HG02885 (cell line): Measurements from ENCODE around the gene UMAD1.
A peak's percentile ranks its signal among the peaks of the same experiment; 100 is the strongest.

Experiments
- ATAC-seq: cut with Tn5 transposase; IDR thresholded peaks from one replicate; pipeline ENCODE4 v1.9.1; 2021; ENCODE audit warnings: mild to moderate bottlenecking; ENCODE audit not compliant: unreplicated experiment, poor library complexity

UMAD1 gene

DNA sequence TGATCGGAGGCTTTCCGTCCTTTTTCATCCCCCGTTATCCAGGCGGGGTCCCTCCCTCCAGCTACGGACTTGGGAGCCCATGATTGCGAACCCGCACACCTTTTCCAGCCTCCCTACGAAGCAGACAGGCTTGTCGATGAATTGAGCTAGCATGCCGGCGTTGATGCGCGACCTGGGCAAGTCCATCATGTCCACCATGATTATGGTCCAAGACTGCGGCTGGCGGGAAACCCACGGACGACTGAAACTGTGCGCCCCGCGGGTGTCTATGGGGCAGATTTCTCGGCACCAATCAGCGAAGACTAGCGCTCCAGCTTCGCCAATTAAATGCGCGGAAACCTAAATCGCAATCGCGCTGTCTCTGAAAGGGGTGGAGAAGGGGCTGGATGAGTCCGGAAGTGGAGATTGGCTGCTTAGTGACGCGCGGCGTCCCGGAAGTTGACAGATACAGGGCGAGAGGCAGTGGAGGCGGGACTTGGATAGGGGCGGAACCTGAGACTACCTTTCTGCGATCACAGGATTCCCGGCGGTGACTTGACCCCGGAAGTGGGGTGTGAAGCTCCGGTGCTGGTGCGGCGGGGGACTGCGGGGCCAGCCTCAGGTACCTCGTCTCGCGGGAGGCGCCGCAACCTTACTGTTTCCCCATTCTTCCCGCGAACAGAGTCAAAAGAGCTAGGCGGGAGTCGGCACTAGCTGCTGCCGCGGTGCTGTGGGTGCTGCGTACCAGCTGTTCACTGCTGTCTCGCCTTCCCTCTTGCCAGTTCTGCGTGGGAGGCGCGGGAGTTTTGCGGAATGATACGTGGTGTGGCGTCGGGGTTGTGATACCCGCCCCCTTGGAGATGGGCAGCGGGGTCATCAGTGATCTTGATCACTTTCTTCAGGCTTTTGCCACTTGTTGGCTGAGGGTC, at the start of gene UMAD1:
UMAD1 (plus strand) TSS at position 532 of the 908 bp plus-strand sequence. CDS start 32,620 bp downstream, outside the sequence.
- peak; percentile 96 for ATAC-seq

DNA sequence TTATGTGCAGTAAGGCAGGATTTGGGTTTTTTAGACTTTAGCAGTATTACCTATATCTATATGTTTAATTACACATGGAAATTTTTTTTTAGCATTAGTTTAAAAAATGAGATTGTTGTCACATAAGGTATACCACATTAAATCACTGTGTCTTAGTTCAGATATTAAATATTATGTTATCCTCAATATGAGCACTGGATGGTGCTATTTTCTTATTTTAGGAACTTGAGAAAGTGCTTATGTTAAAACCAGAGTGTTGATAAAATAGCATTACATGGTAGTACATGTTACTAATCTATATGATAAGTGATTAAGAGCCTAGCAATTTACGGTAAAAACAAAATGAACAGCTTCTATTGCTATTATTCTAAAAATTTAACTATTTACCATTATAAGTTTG, 45.1 kb upstream of the UMAD1 start:
- ATAC-seq, result no peak

DNA sequence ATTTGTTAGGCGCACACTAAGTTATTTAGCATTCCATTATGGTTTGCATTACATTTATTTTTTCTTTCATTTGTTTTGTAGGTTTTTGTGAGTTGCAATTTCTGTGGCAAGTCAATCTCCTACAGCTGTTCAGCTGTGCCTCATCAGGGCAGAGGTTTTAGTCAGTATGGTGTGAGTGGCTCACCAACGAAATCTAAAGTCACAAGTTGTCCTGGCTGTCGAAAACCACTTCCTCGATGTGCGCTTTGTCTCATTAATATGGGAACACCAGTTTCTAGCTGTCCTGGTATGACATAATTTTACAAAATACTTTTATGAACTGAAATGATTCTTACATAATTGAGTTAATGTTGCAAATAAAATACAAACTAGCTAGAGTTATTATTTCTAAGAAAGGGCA, 44.4 kb upstream of the UMAD1 start:
- ATAC-seq, result no peak

DNA sequence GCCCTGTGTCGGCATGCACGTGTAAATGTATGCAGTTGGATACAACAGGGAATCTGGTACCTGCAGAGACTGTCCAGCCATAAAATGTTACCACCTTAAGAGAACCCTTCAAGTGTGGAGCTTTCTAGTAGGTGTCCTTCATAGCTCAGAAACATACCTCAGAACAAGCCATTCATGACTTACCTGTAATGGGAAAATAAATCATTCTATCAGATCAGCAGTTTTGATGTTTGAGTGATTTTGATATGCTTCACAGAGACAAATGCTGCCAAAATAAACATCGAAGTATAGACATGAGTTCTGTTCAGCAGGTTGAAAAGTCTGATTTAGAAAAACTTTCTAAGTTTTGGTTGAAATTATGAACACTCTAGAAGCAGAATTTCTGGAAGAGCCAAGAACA, 33.5 kb upstream of the UMAD1 start:
- ATAC-seq, result no peak

DNA sequence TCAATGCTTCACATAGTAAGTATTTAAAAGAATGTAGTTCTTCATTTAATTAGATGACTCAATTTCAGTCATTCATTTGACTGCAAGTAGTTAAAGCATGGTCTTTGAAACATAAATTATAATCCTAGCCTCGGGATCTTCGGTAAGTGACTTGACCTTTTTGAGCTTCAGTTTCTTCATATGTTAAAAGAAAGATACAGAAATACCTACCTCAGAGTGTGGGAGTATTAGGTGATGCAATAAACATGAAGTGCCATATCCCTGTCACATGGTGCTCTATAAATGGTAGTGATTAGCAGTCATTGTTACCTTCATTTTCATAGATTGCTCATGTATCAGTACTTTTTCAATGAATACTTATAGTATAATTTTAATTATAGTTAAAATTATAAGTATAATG, 31.2 kb upstream of the UMAD1 start:
- ATAC-seq, result no peak

DNA sequence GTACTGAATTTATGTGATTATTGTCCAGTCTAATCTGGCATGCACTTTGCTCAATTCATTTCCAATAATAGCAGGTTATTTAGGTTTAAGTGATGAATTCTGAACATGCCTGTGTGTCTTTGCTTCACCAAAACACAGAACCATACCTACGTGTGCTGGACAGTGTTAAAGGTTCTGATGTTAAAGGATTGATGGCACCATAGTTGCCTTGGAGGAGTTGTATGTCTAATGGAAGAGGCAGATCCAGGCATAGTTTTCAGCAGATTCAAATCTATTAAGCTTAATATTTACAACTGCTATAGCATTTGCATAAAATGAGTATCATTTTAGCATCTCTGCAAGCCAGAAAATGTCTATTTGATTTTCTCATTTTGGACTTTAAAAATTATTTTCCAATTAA, 28.0 kb upstream of the UMAD1 start:
- no peak for ATAC-seq

DNA sequence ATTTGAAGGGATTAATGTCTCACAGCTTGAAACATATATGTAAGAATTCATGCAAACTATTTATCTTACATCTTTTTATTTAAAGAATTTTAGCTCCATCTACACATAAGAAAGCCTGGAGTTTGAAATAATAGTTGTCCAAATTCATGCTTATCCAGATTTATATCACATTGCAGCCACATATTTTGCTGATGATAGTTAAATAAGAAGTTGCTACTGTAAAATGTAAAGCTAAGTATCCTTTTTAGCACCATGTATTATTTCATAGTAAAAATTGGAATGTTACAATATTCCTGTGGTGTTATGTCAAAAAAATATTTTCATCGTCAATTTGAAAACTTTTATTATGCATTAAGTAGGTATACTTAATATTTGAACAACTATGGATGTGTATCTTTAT, 27.3 kb upstream of the UMAD1 start:
- no peak for ATAC-seq

DNA sequence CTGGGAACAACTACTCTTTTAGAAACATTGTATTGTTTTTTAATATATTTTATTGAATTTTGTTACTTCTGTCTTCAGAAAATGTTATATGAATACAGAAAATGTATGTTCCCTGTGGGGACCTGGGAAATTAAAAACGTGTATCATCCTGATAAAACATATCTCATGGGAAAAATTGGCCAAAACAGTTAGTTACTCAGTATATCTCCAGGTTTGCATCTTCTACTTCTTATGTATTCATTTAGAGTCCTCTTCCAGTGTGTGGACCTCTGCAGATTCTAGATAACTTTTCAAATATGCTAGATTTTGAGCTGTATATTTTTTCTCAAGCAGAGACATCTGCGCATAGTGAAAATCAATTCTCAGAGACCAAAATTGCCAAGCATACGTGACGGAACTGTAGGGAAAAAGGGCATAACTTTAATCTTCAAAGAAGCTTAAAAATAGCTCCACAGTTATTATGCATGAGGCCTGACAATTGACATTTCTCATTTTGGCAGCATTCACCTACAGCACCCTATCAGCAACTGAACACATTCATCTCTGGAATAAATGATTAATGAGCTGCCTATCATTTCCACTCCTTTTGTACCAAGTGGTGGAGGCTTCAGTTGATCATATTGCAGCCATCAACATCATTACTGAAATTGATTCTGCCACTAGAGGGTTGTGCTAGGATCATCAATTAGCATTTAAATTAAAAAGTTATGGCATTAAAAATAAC, 26.4 kb upstream of the UMAD1 start:
- no peak for ATAC-seq

DNA sequence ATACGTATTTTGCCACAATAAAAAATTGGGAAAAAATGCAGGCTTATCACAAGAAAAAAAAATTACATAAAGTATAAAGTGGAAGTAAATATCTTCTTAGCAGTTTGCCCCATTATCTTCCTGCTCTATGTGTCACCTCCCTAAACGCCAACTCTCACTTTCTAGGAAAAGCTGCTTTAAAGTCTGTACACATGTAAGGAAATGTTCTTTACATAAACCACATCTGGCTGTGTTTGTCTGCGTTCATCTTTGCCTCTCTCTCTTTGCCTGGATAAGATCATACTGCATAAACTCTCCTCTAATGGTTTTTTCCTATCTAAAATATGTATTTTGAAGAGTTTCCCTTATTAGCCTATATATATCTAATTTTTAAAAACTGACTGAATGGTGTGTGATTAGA, 23.0 kb upstream of the UMAD1 start:
- no peak for ATAC-seq

DNA sequence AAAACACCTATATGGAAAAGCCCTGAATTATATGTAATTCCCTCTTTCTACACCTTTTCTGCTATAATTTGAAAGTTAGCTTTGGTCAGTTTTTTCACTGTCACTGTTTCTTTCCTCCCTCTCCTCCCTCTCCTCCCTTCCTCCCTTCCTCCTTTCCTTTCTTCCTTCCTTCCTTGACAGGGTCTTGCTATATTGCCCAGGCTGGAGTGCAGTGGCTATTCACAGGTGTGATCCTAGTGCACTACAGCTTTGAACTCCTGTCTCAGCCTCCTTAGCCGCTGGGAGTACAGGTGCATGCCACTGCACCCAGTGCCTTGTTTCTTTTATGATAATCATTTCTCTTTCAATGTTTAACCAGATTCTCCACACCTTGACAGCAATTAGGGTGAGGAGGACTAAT, 22.1 kb upstream of the UMAD1 start:
- no peak for ATAC-seq

DNA sequence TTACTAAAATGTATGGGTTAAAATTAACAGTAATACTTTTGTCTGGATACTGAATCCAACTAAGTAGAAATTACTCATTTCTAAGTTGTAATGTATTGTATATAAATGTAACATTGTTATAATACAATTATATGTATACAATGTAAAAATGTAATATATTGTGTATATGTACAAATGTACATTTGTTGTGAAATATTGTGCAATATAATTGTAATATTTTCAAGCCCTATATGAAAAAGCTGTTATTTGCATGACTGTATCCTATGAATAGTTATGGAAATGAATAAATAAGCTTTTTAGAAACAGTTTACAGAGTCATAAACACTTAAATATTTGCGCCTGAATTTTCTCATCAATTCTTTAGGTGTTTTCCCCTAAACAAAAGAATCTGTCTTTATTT, 20.3 kb upstream of the UMAD1 start:
- ATAC-seq, result no peak

DNA sequence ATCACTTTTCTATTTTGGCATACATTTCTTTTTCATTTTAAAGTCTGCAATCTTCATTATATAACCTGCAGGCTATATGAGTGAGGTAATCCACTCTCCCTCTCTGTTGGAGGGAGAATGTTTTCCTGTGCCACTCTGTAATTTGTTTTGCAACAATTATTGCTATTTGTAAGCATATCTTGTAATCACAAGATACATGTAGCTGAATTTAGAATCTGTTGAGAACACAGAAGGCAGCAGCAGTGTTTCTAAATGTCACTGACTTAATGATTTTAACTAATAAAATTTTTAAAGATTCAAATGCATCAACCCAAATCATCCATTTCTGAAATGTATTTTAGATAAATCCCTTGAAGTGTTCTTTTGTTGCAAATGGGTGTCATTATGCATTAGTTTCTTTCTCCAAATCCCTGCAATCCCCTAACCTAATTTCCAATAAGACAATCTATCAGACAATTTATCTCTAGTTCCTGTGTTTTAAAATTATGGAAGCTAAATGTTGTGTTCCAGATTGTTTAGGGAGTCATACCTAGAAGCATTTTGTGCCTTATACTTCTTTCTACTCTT, 19.8 kb upstream of the UMAD1 start:
- no peak for ATAC-seq

DNA sequence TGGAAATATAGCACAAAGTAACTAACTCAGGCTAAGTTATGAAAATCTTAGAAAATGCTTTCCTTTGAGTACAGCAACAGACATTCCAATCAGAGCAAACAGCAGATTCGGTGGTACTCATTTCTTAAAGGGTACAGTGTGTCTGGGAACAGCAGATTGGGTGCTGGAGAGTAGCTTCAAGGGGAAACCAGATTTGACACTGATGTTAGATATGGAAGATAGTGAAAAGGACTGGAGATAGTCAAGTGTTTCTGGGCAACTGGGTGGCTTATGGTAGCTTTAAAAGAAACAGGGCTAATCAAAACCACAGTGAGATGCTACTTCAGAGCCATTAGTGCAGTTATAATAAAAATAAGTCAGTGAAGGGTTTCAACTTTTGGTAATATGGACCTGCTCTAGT, 12.1 kb upstream of the UMAD1 start:
- no peak for ATAC-seq

DNA sequence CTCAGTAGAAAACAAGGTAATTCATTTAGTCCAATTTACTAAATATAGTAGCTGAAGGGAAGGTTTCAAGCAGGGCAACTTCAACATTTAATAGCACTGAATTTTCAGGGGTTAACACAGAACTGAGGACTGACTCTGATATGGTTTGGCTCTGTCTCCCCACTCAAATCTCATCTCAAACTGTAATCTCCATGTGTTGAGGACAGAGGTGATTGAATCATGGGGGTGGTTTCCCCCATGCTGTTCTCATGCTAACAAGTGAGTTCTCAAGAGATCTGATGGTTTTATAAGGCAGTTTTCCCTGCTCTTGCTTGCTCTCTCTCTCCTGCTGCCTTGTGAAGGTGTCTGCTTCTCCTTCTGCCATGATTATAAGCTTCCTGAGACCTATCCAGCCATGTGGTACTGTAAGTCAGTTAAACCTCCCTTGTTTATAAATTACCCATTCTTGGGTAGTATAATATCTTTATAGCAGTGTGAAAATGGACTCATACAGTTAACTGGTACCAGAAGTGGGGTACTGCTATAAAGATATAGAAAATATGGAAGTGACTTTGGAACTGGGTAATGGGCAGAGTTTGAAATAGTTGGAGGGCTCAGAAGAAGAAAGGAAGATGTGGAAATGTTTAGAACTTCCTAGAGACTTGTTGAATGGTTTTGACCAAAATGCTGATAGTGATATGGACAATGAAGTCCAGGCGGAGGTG, 9.8 kb upstream of the UMAD1 start:
- no peak for ATAC-seq

DNA sequence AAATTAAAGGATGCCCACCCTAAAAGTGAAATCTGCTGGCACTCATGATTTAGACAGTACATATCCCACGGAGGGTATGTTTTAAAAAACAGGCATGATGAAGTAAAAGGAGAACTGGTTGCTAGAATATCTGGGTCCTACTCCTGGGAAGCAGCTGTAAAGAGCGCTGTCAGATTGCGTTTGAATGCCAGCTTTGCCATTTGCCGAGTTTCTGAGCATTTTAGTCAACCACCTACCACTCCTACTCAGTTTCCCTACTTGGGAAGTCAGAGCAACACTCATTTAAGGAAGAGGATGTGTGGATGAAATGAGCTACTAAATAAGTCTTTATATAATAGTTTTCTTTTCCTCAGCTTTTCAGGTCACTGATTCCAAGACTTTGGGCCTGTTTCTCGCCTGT, 1.1 kb upstream of the UMAD1 start:
- no peak for ATAC-seq

DNA sequence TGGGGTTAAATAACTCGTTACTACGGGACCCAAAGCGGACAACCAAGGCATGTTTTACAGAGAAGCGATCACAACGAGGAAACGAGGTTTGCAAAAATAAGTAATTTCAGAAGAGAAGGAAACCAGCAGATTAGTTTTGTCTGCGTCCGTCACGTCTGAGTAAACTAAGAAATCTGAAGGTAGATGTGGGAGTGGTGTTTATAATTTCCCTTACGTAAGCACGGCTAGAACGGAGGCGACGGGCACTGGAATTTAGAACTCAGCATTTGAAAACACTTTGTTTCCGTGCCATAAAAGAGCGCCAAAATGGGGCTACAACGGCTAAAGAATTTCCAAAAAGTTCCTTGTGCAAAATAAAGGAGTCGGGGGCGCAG, 718 bp upstream of the UMAD1 start:
- ATAC-seq, result peak; percentile 10

DNA sequence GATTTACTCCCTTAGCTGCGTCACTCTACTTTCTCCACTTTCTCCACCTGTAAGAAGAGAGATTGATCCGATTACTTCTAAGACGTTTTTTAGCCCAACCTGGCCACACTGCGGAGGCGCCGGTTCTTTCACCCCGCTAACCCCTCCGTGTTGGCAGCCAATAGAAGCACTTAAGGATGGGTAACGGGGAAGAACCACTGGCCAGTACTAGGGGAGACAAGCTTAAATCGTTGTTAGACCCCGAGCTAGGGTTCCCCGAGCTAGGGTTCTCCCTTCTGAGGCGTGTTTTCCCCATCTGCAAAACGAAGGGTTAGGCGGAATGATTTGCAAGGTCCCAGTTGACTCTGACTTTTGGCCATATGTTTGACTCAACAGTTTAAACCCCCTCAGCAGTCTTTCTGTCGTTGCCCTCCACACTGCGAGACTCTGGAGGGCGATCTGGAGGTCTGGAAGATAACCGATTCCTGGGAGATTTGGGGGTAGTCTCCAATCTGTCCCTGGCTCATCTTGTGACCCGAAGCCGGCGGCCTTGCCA, 644 bp downstream of the UMAD1 start:
- ATAC-seq, result peak; percentile 21

DNA sequence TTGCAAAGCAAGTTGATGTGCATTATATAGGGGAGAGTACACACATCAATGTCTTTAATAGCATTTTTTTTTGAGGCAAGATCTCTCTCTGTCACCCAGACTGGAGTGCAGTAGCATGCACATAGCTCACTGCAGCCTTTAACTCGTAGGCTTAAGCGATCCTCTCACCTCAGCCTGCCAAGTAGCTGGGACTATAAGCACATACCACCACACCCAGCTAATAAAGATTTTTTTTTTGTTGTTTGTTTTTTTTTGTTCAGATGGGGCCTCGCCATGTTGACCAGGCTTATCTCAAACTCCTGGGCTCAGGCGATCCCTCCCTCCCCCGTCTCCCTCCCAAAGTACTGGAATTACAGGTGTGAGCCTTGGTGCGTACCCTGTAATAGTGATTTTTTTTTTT, 1.5 kb downstream of the UMAD1 start:
- ATAC-seq, result no peak

DNA sequence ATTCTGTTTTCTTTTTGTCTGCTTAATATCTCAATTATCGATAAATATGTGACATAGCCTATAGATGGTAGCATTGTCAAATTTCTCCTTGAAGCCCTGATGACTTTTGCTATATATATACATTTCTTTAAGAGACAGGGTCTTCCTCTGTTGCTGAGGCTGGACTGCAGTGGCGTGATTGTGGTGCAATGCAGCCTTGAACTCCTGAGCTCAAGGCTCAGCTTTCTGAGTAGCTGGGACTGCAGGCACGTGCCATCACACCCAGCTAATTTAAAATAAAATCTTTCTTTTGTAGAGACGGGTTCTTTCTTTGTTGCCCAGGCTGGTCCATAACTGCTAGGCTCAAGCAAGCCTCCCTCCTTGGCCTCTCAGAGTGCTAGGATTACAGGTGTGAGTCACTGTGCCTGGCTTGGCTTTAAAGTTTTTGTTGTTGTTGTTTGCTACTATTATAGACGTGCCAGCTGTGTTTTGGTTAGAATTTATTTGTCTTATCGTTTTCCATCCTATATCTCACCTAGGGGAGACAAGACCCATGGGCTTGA, 7.0 kb downstream of the UMAD1 start:
- ATAC-seq, result no peak

DNA sequence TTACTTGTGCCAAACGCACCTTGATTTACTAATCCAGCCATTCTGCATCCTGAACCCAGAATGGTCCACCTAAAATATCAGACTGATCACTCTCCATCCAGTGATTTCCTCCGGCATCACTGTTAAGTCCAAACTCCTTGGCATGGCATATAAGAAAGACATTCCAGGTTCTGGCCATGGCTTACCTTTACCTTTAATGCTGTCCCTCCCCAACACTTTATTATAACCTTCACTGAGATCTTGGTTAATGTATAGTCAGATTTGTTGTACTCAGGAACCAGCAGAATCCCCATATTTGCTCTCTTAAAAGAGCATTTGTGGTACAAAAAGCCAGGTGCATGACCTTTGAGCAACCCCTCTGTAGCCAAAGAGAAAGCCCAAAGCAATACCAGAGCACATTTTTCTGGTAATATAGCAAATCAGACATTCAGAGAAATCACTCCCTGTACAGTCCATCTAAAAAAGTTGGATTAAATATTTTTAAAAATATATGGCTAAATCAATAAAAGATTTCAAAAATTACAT, 10.2 kb downstream of the UMAD1 start:
- no peak for ATAC-seq
